HepG2 (cell line): ENCODE measurements around the gene LCK. TPM values are rescaled to one million over a fixed set of nuclear protein-coding genes. Genes with fewer than 3 reads are reported as not detected.

ENCODE experiments used
- AGO2 ChIP-seq: fragments of 200-400 bp; formaldehyde crosslinking; optimal IDR thresholded peaks from 2 replicates; pipeline ENCODE3; 2017; ENCODE audit warnings: mild to moderate bottlenecking, low read depth, low read length, moderate library complexity
- BRCA1 ChIP-seq: sonication (generic); formaldehyde crosslinking; IDR thresholded peaks from 2 replicates; pipeline ENCODE4 v1.4.0; 2020; ENCODE audit warnings: missing genetic modification reagents
- CHD2 ChIP-seq: IDR thresholded peaks from 2 replicates; pipeline ENCODE4 v1.6.1; 2011; ENCODE audit warnings: low read depth, low read length, improper control_type of control experiment
- CSRNP2 ChIP-seq: sonication (generic); formaldehyde crosslinking; conservative IDR thresholded peaks from 2 replicates; pipeline ENCODE4 v1.8.0; 2022; ENCODE audit warnings: low read depth, missing genetic modification reagents
- DMTF1 ChIP-seq: sonication (generic); formaldehyde crosslinking; IDR thresholded peaks from 2 replicates; pipeline ENCODE4 v1.4.0; 2020; ENCODE audit warnings: mild to moderate bottlenecking, missing genetic modification reagents
- IRF2 ChIP-seq: IDR thresholded peaks from 2 replicates; pipeline ENCODE4 v1.6.1; 2018; ENCODE audit warnings: missing genetic modification reagents, missing compliant biosample characterization
- KLF13 ChIP-seq: sonication (generic); formaldehyde crosslinking; IDR thresholded peaks from 2 replicates; pipeline ENCODE4 v1.4.0; 2020; ENCODE audit warnings: mild to moderate bottlenecking, missing genetic modification reagents
- MBD4 ChIP-seq: IDR thresholded peaks from 2 replicates; pipeline ENCODE4 v1.6.1; 2012; ENCODE audit warnings: low read length, inconsistent platforms, borderline replicate concordance
- MIXL1 ChIP-seq: IDR thresholded peaks from 2 replicates; pipeline ENCODE4 v1.6.1; 2016
- MYC ChIP-seq: sonication (generic); formaldehyde crosslinking; IDR thresholded peaks from 2 replicates; pipeline ENCODE4 v1.9.0; 2021; ENCODE audit warnings: missing genetic modification reagents, borderline replicate concordance
- NFRKB ChIP-seq: fragments of 450-650 bp; IDR thresholded peaks from 2 replicates; pipeline ENCODE4 v1.6.1; 2017
- SAFB2 ChIP-seq: sonication (generic); formaldehyde crosslinking; IDR thresholded peaks from 2 replicates; pipeline ENCODE4 v1.5.1; 2020; ENCODE audit warnings: missing genetic modification reagents, low read depth, mild to moderate bottlenecking, borderline replicate concordance
- SRSF1 ChIP-seq: fragments of 200-400 bp; formaldehyde crosslinking; optimal IDR thresholded peaks from 2 replicates; pipeline ENCODE3; 2017; ENCODE audit warnings: mild to moderate bottlenecking, low read depth, low read length, moderate library complexity
- SSRP1 ChIP-seq: IDR thresholded peaks from 2 replicates; pipeline ENCODE4 v1.6.1; 2016; ENCODE audit warnings: control low read depth
- TOE1 ChIP-seq: sonication (generic); formaldehyde crosslinking; IDR thresholded peaks from 2 replicates; pipeline ENCODE4 v1.4.0; 2020; ENCODE audit warnings: mild to moderate bottlenecking, missing genetic modification reagents
- TSC22D2 ChIP-seq: sonication (generic); formaldehyde crosslinking; IDR thresholded peaks from 2 replicates; pipeline ENCODE4 v1.5.1; 2020; ENCODE audit warnings: missing genetic modification reagents, mild to moderate bottlenecking, borderline replicate concordance
- U2AF1 ChIP-seq: fragments of 200-400 bp; formaldehyde crosslinking; optimal IDR thresholded peaks from 2 replicates; pipeline ENCODE3; 2017; ENCODE audit warnings: mild to moderate bottlenecking, low read depth, low read length
- ZFAT ChIP-seq: sonication (generic); formaldehyde crosslinking; conservative IDR thresholded peaks from 2 replicates; pipeline ENCODE4 v1.8.1; 2023; ENCODE audit warnings: missing genetic modification reagents, inconsistent platforms
- ZNF337 ChIP-seq: sonication (generic); formaldehyde crosslinking; IDR thresholded peaks from 2 replicates; pipeline ENCODE4 v1.5.1; 2020; ENCODE audit warnings: missing genetic modification reagents, low read depth, mild to moderate bottlenecking, borderline replicate concordance
- ZNF350 ChIP-seq: sonication (generic); formaldehyde crosslinking; IDR thresholded peaks from 2 replicates; pipeline ENCODE4 v1.4.0; 2020; ENCODE audit warnings: mild to moderate bottlenecking, low read depth, missing genetic modification reagents, borderline replicate concordance
- ZNF510 ChIP-seq: sonication (generic); formaldehyde crosslinking; IDR thresholded peaks from 2 replicates; pipeline ENCODE4 v1.4.0; 2020; ENCODE audit warnings: low read depth, mild to moderate bottlenecking, missing genetic modification reagents
- ZNF543 ChIP-seq: sonication (generic); formaldehyde crosslinking; IDR thresholded peaks from 2 replicates; pipeline ENCODE4 v1.4.0; 2020; ENCODE audit warnings: mild to moderate bottlenecking, missing genetic modification reagents
- ZNF589 ChIP-seq: sonication (generic); formaldehyde crosslinking; conservative IDR thresholded peaks from 2 replicates; pipeline ENCODE4 v1.8.0; 2022; ENCODE audit warnings: mild to moderate bottlenecking, moderate library complexity, missing genetic modification reagents
- ZNF672 ChIP-seq: sonication (generic); formaldehyde crosslinking; IDR thresholded peaks from 2 replicates; pipeline ENCODE4 v1.8.1; 2022; ENCODE audit warnings: missing genetic modification reagents
- ZNF724P ChIP-seq: sonication (generic); formaldehyde crosslinking; IDR thresholded peaks from 2 replicates; pipeline ENCODE4 v1.8.0; 2022; ENCODE audit warnings: missing genetic modification reagents, borderline replicate concordance
- ZNF788 ChIP-seq: sonication (generic); formaldehyde crosslinking; IDR thresholded peaks from 2 replicates; pipeline ENCODE4 v1.5.0; 2020; ENCODE audit warnings: mild to moderate bottlenecking, missing genetic modification reagents, borderline replicate concordance
- ZNF891 ChIP-seq: sonication (generic); formaldehyde crosslinking; IDR thresholded peaks from 2 replicates; pipeline ENCODE4 v1.5.0; 2020; ENCODE audit warnings: mild to moderate bottlenecking, missing genetic modification reagents
- polyA plus RNA-seq, 8 experiments: library from polyadenylated mRNA; depleted of rRNA in 3 of 8; stranded (reverse) in 7 of 8; unstranded in 1 of 8; fragments of >200 nt; fragmentation: Illumina TruSeq in 4 of 8; extraction: Trizol in 4 of 8; gene quantifications; 2 replicates each; pipeline versions ENCODE4 v1.2.1 to v1.2.3, GENCODE V29; 2011 to 2016; ENCODE audit warnings: low read depth in 4 of 8, missing spikeins in 1 of 8, mixed read lengths in 1 of 8; ENCODE audit not compliant: insufficient read depth in 1 of 8
- total RNA-seq, 5 experiments: library from RNA; depleted of rRNA; stranded (reverse); fragments of >200 nt; fragmentation: Illumina TruSeq; extraction: Trizol; gene quantifications; 2 replicates each; pipeline ENCODE4 v1.2.3, GENCODE V29; 2016; ENCODE audit warnings: low read depth in 1 of 5
- TF ChIP-seq, protein P1 (sequence below): IDR thresholded peaks from 2 replicates; pipeline ENCODE4 v1.6.1; 2016

The LCK gene
- total and polyA plus RNA-seq, 2 of the 13 experiments (the other 11 are each of a cell fraction or from before 2014, with no cell fraction given) = 0.93 to 1.8 TPM

- no peak for TF ChIP-seq ZFAT (CRISPR knock-in tag)
- no peak for TF ChIP-seq BRCA1 (CRISPR knock-in tag)
- TF ChIP-seq MYC (CRISPR knock-in tag) = peak; percentile 70; the same call in 1 of the 2 replicates
- no peak for TF ChIP-seq ZNF672 (CRISPR knock-in tag)
- TF ChIP-seq ZNF350 = no peak
- TF ChIP-seq ZNF589 = no peak
- TF ChIP-seq, protein P1, sequence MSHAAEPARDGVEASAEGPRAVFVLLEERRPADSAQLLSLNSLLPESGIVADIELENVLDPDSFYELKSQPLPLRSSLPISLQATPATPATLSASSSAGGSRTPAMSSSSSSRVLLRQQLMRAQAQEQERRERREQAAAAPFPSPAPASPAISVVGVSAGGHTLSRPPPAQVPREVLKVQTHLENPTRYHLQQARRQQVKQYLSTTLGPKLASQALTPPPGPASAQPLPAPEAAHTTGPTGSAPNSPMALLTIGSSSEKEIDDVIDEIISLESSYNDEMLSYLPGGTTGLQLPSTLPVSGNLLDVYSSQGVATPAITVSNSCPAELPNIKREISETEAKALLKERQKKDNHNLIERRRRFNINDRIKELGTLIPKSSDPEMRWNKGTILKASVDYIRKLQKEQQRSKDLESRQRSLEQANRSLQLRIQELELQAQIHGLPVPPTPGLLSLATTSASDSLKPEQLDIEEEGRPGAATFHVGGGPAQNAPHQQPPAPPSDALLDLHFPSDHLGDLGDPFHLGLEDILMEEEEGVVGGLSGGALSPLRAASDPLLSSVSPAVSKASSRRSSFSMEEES (CRISPR knock-in tag) = peak; percentile 65
- no peak for TF ChIP-seq ZNF543 (CRISPR knock-in tag)
- TF ChIP-seq ZNF510 (CRISPR knock-in tag) = no peak
- no peak for TF ChIP-seq ZNF891 (CRISPR knock-in tag)
- no peak for TF ChIP-seq ZNF724P (CRISPR knock-in tag)
- no peak for TF ChIP-seq AGO2
- no peak; the same call in 1 of the 2 replicates for TF ChIP-seq SAFB2 (CRISPR knock-in tag)
- TF ChIP-seq U2AF1 = no peak
- no peak for TF ChIP-seq TOE1 (CRISPR knock-in tag)
- no peak; the same call in 1 of the 2 replicates for TF ChIP-seq IRF2 (CRISPR knock-in tag)
- peak; percentile 79; the same call in 1 of the 2 replicates for TF ChIP-seq ZNF788 (CRISPR knock-in tag)
- TF ChIP-seq CSRNP2 (CRISPR knock-in tag) = no peak
- TF ChIP-seq TSC22D2 (CRISPR knock-in tag) = no peak
- TF ChIP-seq CHD2 = no peak
- 0 out of 2 replicates have a peak, but pooled peaks have one; percentile 30 for TF ChIP-seq MBD4
- no peak for TF ChIP-seq KLF13 (CRISPR knock-in tag)
- TF ChIP-seq ZNF337 (CRISPR knock-in tag) = no peak
- no peak for TF ChIP-seq SRSF1
- TF ChIP-seq DMTF1 = no peak
- no peak for TF ChIP-seq NFRKB
- peak; percentile 52; the same call in 1 of the 2 replicates for TF ChIP-seq MIXL1
- TF ChIP-seq SSRP1 (CRISPR knock-in tag) = 0 out of 2 replicates have a peak, but pooled peaks have one; percentile 40
These were observed 70.7 kb downstream of the LCK start (continued) for GRCh38 chr1:32321712-32322291.
